Activated effector memory CD4-positive, alpha-beta T cell treated with anti-CD3 and anti-CD28 coated beads, Interleukin-2, amount 50 U/mL, for 16 hours (primary cell): ENCODE data around the gene SAV1.
A peak's percentile ranks its signal among the peaks of the same experiment; 100 is the strongest.
"Not testable (repeated sequence)": the region's sequence is repeated elsewhere in the genome, so short reads cannot be mapped to it uniquely, and the experiment has no call there.

ENCODE experiments used
- DNase-seq: peaks from one replicate; pipeline ENCODE4 v3.0.0-alpha.2; 2020

Gene SAV1

GRCh38 chr14:50667996-50668825, at the start of gene SAV1:
SAV1 (minus strand) TSS chr14:50668306; CDS start chr14:50667967, 339 bp downstream.
- peak; percentile 82 for DNase-seq

GRCh38 chr14:50717811-50718210, 49.7 kb upstream of the SAV1 start:
- no peak for DNase-seq

- no peak for DNase-seq
These were observed 46.5 kb upstream of the SAV1 start for GRCh38 chr14:50714450-50715073.

GRCh38 chr14:50711043-50711442, 42.9 kb upstream of the SAV1 start:
- no peak for DNase-seq

- no peak for DNase-seq
These were observed 37.0 kb upstream of the SAV1 start for GRCh38 chr14:50705026-50705593.

- DNase-seq, result no peak
These were observed 36.4 kb upstream of the SAV1 start for GRCh38 chr14:50704454-50705010.

- DNase-seq, result no peak
These were observed 29.7 kb upstream of the SAV1 start for GRCh38 chr14:50697659-50698290.

GRCh38 chr14:50694260-50694659, 26.2 kb upstream of the SAV1 start:
- DNase-seq, result not testable (repeated sequence)

GRCh38 chr14:50688875-50689274, 20.8 kb upstream of the SAV1 start:
- no peak for DNase-seq

- DNase-seq, result no peak
These were observed 11.6 kb upstream of the SAV1 start for GRCh38 chr14:50679674-50680073.

GRCh38 chr14:50678163-50678562, 10.1 kb upstream of the SAV1 start:
- no peak for DNase-seq

GRCh38 chr14:50677527-50678063, 9.5 kb upstream of the SAV1 start:
- no peak for DNase-seq

- no peak for DNase-seq
These were observed 8.9 kb upstream of the SAV1 start for GRCh38 chr14:50676814-50677516.

- DNase-seq, result no peak
These were observed 7.5 kb upstream of the SAV1 start for GRCh38 chr14:50675597-50675996.

GRCh38 chr14:50670866-50671256, 2.8 kb upstream of the SAV1 start:
- no peak for DNase-seq

GRCh38 chr14:50670196-50670865, 2.2 kb upstream of the SAV1 start:
- DNase-seq, result no peak

- no peak for DNase-seq
These were observed 1.4 kb upstream of the SAV1 start for GRCh38 chr14:50669441-50669986.

- DNase-seq, result no peak
These were observed 679 bp upstream of the SAV1 start for GRCh38 chr14:50668826-50669143.

- DNase-seq, result peak; percentile 75
These were observed 466 bp downstream of the SAV1 start for GRCh38 chr14:50667684-50667995.

- no peak for DNase-seq
These were observed 1.1 kb downstream of the SAV1 start for GRCh38 chr14:50666772-50667683.

GRCh38 chr14:50665300-50665699, 2.8 kb downstream of the SAV1 start:
- not testable (repeated sequence) for DNase-seq
